T47D (cell line): Measurements from ENCODE around the gene DNAJC28.

Experiments used
- DNase-seq, 2 experiments: peaks; one replicate each; pipeline versions ENCODE4 v3.0.0 to v3.0.0-alpha.2; 2011 to 2012; ENCODE audit warnings: low read depth in 1 of 2, low spot score in 1 of 2
- JUND ChIP-seq: IDR thresholded peaks from 2 replicates; pipeline ENCODE4 v1.6.1; 2012; ENCODE audit warnings: low read depth
- in situ Hi-C: cut with HindIII; loops from 2 replicates; pipeline ENCODE4 v1.10.0; 2016; ENCODE audit warnings: low sequenced_read_pairs, low pct_unique_long_range_greater_than_20kb

Gene DNAJC28

GRCh38 chr21:33505833-33506232 is 14.3 kb upstream of the DNAJC28 start:
- in situ Hi-C loops = no loop called here
- no peak for DNase-seq
- TF ChIP-seq JUND = no peak

GRCh38 chr21:33496345-33496744 is 4.8 kb upstream of the DNAJC28 start:
- peak in 1 of 2 experiments; percentile 18 for DNase-seq
- TF ChIP-seq JUND = no peak
- in situ Hi-C loops = no loop called here

GRCh38 chr21:33495743-33496142 is 4.2 kb upstream of the DNAJC28 start:
- no peak for DNase-seq
- in situ Hi-C loops = no loop called here
- TF ChIP-seq JUND = no peak

GRCh38 chr21:33493756-33494155 is 2.2 kb upstream of the DNAJC28 start:
- in situ Hi-C loops = no loop called here
- no peak for DNase-seq
- no peak for TF ChIP-seq JUND

GRCh38 chr21:33492571-33492970 is 1.1 kb upstream of the DNAJC28 start:
- in situ Hi-C loops = no loop called here
- TF ChIP-seq JUND = no peak
- DNase-seq = no peak

GRCh38 chr21:33490991-33491372 is 534 bp downstream of the DNAJC28 start:
- in situ Hi-C loops = no loop called here
- peak in 1 of 2 experiments; percentile 27 for DNase-seq
- no peak for TF ChIP-seq JUND

GRCh38 chr21:33488936-33489335 is 2.6 kb downstream of the DNAJC28 start:
- TF ChIP-seq JUND = no peak
- in situ Hi-C loops = no loop called here

GRCh38 chr21:33487996-33488395 is 3.5 kb downstream of the DNAJC28 start:
- no peak for TF ChIP-seq JUND
- in situ Hi-C loops = no loop called here
- no peak for DNase-seq

More at GRCh38 chr21:33488936-33489335, 2.6 kb downstream of the DNAJC28 start:
- DNase-seq = no peak

GRCh38 chr21:33481314-33481943 is 10.1 kb downstream of the DNAJC28 start:
- no peak for DNase-seq
- no peak for TF ChIP-seq JUND
- in situ Hi-C loops = no loop called here

- TF ChIP-seq JUND = no peak
- in situ Hi-C loops = no loop called here
- DNase-seq = no peak
Measured at GRCh38 chr21:33480481-33481103, 10.9 kb downstream of the DNAJC28 start.

GRCh38 chr21:33479679-33480480 is 11.6 kb downstream of the DNAJC28 start, which contains the start of gene TMEM50B:
TMEM50B (minus strand) TSS chr21:33479974; CDS start chr21:33468885, 11,089 bp downstream.
- no peak for TF ChIP-seq JUND
- peak; percentile 93 to 97 for DNase-seq
- in situ Hi-C loops = no loop called here

GRCh38 chr21:33478935-33479678 is 12.4 kb downstream of the DNAJC28 start:
- no peak for TF ChIP-seq JUND
- in situ Hi-C loops = no loop called here
- DNase-seq = peak; percentile 17 to 56
